GM21825 (cell line): ENCODE data around the gene ATOH8.

Source experiments
- ATAC-seq: cut with Tn5 transposase; IDR thresholded peaks from one replicate; pipeline ENCODE4 v1.9.1; 2021; ENCODE audit warnings: mild to moderate bottlenecking, moderate library complexity; ENCODE audit not compliant: unreplicated experiment

Gene ATOH8

DNA sequence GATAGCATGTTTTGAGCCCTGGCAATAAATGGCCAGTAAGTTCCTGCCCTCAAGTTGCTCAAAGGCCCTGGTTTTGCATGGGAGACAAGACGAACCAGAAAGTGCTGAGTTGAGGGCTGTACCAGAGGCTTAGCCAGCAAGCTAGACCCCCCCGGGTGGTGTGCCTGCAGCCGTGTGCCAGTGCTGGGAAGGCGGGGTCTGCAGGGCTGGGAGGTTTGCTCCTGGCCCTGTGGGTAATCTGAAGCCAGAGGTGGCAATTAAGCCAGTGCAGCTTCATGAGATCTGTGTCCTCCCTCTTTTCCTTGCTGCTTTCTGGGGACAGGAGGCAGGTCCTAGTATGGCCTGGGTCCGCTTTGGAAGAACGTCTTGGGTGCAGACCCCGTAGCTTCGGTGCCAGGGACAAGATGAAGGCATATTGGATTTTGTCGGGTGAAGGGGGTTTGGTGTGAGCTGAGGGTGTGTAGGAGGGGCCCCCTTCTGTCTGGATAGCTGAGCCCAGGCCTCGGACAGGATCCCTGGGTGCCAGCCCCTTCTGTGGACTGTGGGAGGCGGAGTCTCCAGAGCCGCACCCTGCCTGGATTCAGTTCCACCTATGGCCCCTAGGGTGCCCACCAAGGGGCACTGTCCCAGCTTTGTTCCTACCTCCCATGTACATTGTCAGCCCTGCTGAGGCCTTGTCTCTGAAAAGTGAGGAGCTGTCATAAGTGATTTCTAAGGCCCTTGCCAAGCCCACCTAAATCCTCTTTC is 15.6 kb downstream of the ATOH8 start:
- no peak for ATAC-seq

DNA sequence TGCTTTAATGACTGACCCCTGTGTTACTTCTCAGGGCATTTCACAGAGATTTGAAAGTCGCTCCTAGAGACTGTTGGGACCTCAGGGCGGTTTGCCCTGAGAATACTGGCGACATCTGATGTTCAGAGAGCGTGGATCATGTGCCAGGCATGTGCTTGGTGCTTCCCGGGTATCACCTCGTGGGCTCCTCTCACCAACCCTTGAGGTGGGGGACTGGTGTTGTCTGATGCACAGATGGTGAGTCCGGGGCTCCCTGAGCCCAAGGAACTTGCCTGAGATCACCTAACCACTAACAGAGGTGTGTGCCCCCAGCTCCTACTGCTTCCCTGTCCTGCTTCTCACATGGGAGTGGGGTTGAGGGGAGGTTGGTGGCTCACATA is 16.2 kb downstream of the ATOH8 start:
- no peak for ATAC-seq

DNA sequence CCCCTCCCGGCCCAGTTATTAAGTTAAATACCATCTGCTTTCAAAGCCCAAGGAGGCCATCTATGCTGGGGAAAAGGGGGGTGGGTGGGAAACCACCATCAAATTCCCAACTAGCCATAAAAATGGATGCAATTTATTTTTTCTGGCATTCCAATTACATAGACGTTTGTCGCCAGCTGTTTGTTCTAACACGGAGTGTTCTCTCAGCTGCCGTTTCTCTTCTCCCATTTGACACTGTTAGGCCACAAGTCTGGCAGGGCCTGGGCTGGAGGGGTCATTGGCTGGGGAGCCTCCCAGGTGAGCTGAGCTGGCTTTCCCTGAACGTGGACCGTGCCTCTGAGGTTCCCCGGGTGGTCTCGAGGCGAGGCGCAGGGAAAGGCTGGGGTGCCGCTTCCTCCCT is 16.6 kb downstream of the ATOH8 start:
- ATAC-seq = no peak

DNA sequence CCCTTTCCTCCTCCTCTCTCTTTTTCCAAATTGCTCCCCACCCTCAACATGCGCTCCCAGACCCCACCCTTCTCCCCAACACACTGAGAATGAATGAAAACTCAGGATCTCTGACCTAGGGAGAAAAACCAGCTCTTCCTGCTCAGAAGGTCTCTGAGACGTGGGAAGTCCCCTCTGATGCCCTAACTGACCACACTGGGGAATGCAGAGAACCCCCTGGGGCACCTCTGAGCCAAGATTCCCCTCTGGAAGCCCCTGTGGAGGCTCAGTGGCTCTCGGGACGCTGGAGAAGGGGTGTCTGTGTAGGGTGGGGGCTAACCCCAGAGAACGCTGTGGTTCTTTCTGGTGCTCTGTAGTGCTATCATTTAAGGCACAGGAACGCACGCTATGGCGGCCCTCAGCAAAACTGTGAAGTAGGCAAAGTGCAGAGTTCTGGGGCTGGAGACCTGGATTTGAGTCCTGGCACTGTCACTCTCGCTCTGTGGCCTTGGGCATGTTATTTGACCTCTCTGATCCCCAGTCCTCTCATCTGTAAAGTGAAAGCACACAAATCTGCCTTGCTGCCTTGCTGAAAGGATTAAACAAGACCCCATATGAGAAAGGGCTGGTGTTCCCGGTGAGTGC is 17.1 kb downstream of the ATOH8 start:
- no peak for ATAC-seq

DNA sequence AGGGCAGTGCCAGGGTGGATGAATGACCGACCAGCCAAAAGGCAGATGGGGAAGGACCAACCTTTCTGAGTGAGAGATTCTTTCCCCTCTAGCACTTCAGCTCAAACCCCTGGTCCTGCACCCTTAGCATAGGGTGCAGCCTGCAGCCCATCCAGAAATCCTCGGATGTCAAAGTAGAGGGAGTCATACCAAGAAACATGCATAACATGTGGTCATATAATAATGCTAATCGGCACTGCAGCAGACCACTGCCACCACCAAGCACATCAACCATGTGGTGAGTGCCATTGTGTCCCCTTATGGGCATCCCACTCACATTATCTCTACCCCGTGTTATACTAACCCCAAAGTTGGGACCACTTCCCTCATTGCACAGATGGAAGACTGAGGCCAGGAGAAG is 17.7 kb downstream of the ATOH8 start:
- no peak for ATAC-seq

DNA sequence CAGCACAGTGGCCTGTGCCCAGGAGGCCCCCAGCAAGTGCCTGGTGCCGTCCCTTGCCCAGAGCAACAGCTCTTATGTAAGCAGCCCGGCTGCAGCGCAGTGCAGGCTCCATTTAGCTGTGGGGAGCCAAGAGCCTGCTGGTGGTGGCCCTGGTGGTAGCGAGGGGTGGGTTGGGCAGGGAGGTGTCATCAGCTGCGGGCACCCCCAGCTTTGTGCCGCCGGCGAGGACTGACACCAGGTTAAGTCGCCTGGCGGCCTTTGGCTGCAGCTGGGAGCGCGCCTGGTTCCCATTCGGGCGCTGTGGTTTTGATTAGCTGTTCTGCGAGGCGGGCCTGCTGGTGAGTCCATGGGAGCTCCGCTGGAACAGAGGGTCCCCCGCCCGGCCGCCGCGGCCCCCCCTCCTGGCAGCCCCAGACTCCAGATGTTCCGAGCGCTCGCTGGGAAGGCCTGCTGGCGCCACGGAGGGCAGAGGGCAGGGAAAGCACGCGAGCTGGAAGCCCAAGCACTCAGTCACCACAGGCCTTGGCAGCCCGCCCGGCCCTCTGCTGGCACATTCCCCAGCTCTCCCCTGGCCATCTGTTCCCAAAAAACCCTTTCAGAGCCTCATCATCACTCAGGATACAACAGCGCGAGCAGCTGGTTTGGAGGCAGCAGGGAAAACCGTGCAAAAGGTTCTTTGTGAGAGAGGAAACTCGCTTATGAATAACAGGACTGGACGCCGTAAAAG is 18.4 kb downstream of the ATOH8 start:
- no peak for ATAC-seq

DNA sequence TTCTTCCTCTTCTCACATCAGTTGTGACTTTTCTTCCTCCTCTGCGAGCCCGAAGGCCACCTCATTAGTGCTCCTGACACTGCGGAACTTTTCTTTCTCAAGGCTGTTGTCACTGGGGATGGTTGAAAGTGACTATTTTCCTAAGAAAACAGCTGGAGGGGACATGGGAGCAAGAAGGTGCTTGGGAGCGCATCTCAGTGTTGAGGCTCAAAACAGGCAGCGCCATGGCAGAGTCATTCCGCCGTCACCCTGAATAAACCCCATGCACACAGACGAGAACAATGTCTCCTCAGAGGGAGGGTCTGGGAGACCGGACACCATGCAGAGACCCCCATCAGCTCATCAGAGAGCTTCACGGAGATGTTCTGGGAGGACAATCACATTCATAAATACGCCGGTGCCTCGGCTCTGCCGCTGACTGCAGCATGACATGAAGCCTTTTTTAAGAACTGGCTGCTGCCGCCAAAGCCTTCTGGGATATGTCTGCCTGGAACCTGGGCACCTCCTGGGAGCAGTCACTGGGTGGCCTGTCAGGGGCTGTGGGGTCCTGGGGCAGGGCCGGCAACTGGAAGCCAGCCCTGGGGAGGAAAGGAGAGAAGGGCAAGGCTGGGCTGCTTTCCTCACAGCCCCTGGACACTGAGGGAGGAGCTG is 19.2 kb downstream of the ATOH8 start:
- ATAC-seq = no peak

DNA sequence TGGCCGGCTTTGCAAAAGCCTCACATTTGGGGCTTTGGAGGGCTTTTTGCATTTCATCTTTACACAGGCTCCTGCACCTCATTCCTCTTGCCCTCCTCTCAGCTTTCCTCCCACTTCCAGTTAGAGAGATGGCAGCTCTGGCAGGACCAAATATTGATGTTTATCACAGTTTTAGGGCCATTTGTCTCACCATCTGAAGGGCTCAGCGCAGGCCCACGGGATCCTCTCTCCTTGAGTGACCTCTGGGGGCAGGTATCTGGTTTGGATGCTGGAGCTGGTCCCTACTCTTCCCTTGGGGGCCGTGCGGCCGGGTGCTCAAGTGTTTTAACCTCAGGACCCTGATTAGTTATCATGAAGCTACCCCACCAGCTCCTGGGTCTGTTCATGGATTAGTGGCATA is 19.9 kb downstream of the ATOH8 start:
- no peak for ATAC-seq

DNA sequence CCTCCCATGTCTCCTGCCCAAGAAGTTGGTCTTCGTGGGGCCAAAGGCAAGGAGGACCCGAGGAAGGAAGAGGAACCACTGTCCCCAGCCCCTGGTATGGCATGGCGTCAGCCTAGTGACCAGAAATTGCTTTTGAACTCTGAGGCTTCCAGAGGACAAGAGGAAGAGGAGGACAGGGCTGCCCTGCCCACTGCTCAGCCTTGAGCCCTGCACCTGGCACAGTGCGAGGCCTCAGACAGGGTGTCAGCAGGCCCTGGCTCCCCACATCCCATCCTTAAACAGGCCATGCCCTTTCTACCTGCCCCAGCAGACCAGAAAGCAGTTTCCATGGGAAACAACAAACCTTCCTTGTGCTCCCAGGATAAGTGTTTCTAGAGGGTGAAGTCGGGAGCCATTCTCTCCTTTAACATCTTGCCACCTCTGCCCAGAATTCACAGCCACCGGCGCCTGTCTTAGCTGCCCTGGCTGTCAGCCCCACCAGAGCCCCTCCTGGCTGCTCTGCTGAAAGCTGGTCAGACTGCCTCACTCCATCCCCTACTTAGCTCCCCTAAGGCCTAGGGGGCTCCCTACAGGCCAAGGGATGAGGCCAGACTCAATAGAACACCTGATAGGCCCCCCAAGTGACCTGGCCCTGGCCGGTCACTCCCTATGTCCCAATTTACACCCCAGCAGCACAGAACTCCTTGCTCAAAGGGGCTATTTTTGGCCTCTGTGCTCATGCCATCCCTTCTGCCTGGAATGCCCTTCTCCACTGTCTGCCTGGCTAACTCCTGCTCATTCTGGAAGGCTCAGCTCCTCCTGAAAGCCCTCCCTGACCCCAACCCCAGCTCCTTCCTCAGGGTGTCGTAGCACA is 20.6 kb downstream of the ATOH8 start:
- no peak for ATAC-seq

DNA sequence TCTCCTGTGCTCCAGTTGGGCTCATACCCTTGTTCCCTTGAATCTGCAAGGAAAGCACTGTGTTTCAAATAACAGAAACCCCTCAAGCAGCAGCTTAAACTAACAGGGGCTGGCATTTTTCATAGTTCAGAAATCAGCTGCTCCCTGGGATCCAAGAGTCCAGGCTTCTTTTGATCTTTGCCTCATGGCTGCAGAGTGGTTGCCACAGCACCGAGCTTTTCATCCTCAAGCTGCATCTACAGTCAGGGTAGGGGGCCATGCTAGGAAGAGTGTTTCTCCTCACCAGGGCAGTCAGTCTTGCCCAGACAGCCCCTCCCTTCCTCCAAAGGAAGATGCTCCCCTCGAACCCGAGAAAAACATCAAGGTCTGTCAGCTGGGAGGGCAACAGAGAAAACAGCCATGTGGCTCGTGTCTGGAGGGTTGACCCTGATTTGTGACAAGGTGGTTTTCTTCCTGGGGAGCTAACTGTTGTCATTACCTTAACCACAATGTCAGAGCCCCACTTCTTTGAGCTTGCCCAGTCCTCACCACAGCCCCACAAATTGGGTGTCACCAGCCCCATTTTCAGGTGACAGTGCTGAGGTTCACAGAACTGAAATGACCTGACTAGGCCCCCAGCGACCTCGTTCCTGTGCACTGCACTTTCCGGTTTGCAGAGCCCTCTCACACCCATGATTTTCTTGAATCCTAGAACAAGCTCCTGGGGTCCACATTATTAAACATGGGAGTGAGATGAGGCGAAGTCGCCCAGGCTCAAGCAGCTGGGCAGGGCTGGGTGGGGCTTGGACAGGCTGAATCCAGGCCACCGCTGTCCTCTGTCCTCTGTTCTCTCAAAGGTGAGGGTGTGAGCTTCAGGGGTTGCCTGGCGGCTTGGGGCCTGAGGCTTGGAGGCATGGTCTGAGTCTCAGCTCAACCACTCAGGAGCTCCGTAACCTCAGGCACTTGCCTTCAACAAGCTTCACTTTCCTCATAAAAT is 21.9 kb downstream of the ATOH8 start:
- ATAC-seq = no peak

DNA sequence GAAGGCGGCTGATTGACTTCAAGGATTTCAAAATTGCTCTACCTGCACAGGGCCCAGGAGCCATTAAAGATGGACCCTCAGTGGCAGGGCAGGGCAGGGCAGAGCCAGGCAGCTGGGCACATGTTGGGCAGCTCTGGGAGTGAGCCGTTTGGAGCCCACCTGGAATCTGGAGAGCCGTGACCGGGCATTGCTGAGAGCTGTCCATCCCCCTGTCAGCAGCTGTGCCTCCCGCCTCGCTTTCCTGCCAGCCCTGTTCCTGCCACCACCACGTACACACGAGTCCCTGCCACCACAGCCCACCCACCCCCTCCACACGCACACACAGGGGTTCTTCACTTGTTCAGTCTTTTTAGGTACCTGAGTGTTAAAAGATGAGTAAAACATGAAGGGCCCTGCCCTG is 22.9 kb downstream of the ATOH8 start:
- no peak for ATAC-seq

DNA sequence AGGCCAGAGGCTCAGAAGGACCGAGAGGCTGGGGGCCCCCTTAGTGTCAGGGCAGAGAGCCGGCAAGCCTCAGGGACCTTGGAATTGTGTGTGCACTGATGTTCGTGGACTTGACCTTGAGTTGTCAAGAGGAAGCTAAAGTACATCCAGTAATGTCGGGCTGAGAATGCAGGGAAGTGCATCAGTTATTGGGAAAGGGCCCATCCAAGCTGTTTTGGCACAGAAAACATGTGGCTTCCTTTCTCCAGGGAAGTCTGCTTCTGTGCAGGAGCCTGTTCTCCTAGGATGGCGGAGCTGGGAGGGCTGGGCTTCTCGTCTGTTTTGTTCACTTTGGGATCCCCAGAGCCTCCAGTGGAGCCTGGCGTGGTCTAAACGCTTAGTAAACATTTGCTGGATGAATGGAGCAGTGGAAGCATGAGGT is 23.7 kb downstream of the ATOH8 start:
- no peak for ATAC-seq

DNA sequence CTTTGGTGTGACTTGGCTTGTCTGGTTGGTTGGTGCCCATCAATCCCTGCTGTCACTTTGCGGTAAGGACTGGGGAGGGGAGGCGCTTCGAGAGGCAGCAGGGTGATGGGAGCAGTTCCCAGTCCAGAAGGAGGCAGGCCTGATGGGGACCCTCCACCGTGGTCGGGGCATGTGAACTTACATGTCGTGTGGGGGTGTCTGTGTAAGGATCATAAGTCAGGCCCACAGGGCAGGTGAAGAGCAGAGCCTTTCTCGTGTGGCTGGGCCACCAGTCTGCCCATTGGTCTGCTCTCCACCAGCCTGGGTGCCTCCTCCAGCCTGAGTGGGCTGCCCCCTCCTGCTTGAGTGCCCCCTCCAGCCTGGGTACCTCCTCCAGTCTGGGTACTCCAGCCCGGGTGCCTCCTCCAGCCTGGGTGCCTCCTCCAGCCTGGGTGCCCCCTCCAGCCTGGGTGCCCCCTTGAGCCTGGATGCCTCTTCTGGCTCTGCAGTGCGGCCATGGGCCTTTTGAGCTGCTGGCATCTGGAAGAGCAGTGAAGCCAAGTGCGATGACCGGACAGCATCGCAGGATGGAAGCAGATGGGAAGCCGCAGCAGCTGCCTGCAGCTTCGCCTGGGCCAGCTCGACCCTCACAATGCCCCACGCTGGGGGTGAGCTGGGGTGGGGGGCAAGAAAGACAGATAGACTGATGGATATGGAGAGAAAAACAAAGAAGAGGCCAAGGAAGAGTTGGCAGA is 25.0 kb downstream of the ATOH8 start:
- ATAC-seq = no peak

DNA sequence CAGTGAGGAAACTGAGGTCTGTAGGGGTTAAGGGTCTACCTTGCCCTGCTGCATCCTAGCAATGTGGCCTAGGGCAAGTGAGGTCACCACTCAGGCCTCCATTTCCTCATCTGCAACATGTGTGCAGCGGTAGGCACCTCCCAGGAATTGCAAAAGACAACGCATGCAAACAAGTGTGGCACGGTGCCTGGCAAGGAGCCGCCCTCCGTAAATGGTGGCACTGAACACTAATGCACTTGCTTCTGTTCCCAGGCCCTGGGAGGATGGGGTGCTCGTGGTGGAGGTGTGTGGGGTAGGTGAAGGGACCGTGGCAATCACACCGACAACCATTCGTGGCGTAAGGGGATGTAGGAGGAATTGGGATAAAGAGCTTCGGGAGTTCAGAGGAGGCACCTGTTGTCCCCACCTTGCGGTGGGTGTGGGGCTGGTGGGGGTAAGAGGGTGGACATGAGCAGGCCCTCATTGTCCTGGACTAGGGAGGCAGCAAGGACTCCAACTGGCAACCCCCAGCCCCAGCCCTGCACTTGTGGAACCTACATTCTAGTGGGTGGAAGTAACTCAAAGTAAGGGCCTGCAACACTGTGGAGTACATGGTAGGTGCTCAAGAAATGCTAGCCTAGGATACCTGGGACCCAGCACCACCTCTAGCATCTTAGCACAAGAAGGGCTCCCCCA is 26.0 kb downstream of the ATOH8 start:
- ATAC-seq = no peak

DNA sequence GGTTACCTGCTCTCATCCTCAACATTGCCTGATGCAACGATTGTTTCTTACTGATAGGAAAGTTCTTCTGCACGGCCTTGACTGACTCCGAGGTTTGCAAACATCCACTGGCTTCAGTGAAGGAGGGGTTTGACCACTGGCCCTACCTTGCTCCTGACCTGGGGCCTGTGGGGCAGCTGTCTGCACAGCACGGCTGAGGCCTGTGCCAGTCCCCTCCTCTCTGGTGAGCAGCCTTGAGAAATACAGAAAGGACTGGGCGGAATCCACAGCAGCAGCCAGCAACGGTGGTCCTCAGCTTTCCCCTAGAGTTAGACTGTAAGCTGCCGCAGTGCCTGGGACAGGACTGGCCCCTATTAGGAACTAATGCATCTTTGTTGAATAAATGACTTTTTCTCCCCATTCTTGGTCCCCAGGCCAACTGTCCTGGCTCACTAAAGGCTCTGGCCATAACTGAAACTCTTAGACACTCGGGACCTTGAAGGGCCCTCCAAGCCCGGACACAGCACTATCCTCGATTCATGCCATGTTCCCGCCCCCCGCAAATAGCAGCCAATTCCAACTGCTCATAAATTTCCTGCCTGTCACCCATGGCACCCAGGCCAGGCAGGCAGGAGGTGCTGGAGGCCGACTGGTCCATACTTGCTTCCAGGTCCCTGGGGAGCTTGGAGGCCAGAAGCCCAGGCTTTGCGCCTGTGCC is 26.7 kb downstream of the ATOH8 start:
- ATAC-seq = no peak

DNA sequence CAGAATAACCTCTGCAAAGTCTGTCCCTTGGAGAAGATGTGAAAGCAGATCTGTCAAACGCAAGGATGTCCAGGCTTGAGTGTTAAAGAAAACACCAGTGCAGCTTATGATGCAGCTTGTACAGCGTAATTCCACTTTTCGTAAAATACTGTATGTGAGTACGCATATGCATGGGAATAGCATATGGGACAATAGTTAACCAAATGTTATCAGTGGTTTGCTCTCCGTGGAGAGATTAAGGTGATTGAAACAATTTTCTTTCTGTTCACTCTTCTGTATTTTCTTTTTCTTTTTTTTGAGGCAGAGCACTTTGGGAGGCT is 27.2 kb downstream of the ATOH8 start:
- no peak for ATAC-seq

DNA sequence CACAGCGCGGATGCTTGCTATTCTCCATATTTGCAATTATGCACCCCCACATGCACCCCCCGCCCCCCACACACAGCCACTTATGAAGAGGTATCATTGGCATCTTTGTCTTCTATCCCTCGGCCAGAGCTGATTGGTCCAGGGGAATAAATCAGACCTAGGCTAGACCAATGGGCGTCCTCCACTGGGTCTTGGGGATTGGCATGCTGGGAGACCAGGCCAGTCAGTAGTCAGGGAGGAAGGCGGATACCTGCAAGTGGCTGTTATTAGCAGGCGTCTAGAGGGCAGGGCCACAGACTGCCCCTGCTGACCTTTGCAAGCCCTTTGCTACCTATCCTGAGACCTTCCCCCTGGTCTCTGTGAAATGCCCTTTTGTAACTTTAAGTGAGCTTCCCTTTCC is 30.0 kb downstream of the ATOH8 start:
- no peak for ATAC-seq

DNA sequence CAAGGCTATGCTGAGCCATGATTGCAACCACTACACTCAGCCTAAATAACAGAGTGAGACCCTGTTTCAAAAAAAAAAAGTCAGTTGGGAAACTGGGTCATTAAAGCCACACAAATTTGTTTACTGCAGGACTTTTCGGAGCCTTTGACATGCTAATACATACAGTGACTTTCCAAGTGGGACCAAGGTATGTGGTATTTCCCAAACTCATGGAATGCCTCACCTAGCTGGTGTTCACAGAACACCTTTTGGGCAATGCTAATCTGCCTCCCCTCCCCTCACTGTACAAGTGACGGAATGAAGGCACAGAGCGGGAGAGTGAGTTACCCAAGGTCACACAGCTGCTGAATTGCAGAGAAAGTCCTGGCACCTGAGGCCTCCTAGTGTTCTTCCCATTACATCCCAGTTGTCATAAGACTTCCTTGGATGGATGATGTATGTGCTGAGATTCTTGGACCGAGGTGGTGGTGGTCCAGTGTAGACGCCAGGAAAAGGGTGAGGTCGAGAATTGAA is 30.7 kb downstream of the ATOH8 start:
- ATAC-seq = no peak
